ENCODE measurements around the gene FRMD4A.

Gene FRMD4A

GRCh38 chr10:14111208-14111607 is 219.5 kb downstream of the FRMD4A start:
- Mint-ChIP-seq H3K36me3 (no peaks in the 10 kb centered on the region), H3K4me1 (peaks cover 8% of the 10 kb centered on the region), H3K27me3 (peaks cover 13% of the 10 kb centered on the region), H3K4me3 (no peak overlapping the region), H3K9me3 (no peaks in the 10 kb centered on the region), H3K27ac (no peak overlapping the region)
- ATAC-seq (ENCODE audit: low read depth) (no peak), DNase-seq (ENCODE audit: low spot score in 2 of 2) (no peak)

GRCh38 chr10:14106828-14107227 is 223.9 kb downstream of the FRMD4A start:
- ATAC-seq (ENCODE audit: low read depth) (no peak), DNase-seq (ENCODE audit: low spot score in 2 of 2) (no peak)
- H3K4me1 Mint-ChIP-seq, result no peaks in the 10 kb centered on the region
- H3K27me3 Mint-ChIP-seq, result peaks cover 13% of the 10 kb centered on the region
- no peak overlapping the region for H3K27ac Mint-ChIP-seq
- peaks cover 7% of the 10 kb centered on the region for H3K9me3 Mint-ChIP-seq
- peaks cover 3% of the 10 kb centered on the region for H3K36me3 Mint-ChIP-seq
- no peak overlapping the region for H3K4me3 Mint-ChIP-seq

DNA sequence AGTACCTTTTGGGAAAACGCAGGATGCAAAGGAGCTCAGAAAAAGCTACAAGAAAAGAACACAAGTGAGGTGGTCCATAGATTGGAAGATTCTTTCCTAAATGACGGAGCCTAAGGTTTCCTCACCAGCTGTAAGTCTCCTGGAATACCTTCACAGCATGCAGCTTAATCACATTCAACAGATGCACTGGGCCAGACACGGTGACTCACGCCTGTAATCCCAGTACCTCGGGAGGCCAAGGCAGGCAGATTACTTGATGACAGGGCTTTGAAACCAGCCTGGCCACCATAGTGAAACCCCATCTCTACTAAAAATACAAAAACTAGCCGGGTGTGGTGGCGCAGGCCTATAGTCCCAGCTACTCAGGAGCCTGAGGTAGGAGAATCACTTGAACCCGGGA is 228.7 kb downstream of the FRMD4A start:
- peaks cover 7% of the 10 kb centered on the region for H3K9me3 Mint-ChIP-seq
- DNase-seq (ENCODE audit: low spot score in 2 of 2) (no peak), ATAC-seq (ENCODE audit: low read depth) (no peak)
- peaks cover 10% of the 10 kb centered on the region for H3K27me3 Mint-ChIP-seq
- H3K4me3 Mint-ChIP-seq, result no peak overlapping the region
- H3K36me3 Mint-ChIP-seq, result peaks cover 3% of the 10 kb centered on the region
- H3K4me1 Mint-ChIP-seq, result no peaks in the 10 kb centered on the region
- no peak overlapping the region for H3K27ac Mint-ChIP-seq

GRCh38 chr10:14099885-14100284 is 230.8 kb downstream of the FRMD4A start:
- H3K27ac Mint-ChIP-seq, result no peak overlapping the region

GRCh38 chr10:14093730-14094484 is 236.8 kb downstream of the FRMD4A start:
- Mint-ChIP-seq H3K4me1 (peaks cover 3% of the 10 kb centered on the region), H3K27ac (no peak overlapping the region), H3K27me3 (no peaks in the 10 kb centered on the region), H3K4me3 (no peak overlapping the region), H3K36me3 (no peaks in the 10 kb centered on the region), H3K9me3 (no peaks in the 10 kb centered on the region)
- ATAC-seq (ENCODE audit: low read depth) (no peak), DNase-seq (ENCODE audit: low spot score in 2 of 2) (no peak)

More at GRCh38 chr10:14099885-14100284, 230.8 kb downstream of the FRMD4A start:
- no peaks in the 10 kb centered on the region for H3K4me1 Mint-ChIP-seq
- no peak overlapping the region for H3K4me3 Mint-ChIP-seq
- H3K9me3 Mint-ChIP-seq, result peaks cover 4% of the 10 kb centered on the region
- DNase-seq (ENCODE audit: low spot score in 2 of 2) (no peak), ATAC-seq (ENCODE audit: low read depth) (no peak)
- peaks cover 6% of the 10 kb centered on the region for H3K27me3 Mint-ChIP-seq
- peaks cover 3% of the 10 kb centered on the region for H3K36me3 Mint-ChIP-seq

DNA sequence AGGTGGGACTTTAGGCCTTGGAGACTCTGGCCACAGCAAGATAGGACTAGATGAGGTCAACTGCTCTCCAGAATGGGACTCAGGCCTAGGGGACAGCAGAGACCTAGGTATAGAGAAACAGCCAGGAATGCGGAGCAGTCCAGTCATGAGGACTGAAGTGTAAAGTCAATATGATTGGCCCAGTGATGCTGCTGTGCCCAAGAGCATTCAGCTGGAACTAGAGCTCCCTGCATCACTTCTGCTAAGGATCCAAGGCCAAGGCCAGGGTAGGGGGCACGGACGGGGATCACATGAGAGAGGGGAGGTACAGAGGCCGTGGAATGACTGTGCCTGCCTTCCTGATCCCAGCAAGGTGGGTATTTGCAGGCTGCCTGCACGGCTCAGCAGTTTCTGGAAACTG is 237.9 kb downstream of the FRMD4A start:
- DNase-seq (ENCODE audit: low spot score in 2 of 2), result no peak
- no peak for ATAC-seq (ENCODE audit: low read depth)
- H3K4me1 Mint-ChIP-seq, result peaks cover 3% of the 10 kb centered on the region
- no peaks in the 10 kb centered on the region for H3K27me3 Mint-ChIP-seq
- H3K27ac Mint-ChIP-seq, result no peak overlapping the region
- no peak overlapping the region for H3K4me3 Mint-ChIP-seq
- no peaks in the 10 kb centered on the region for H3K9me3 Mint-ChIP-seq
- no peaks in the 10 kb centered on the region for H3K36me3 Mint-ChIP-seq

GRCh38 chr10:14089556-14090292 is 241.0 kb downstream of the FRMD4A start:
- H3K4me3 Mint-ChIP-seq, result no peak overlapping the region
- no peaks in the 10 kb centered on the region for H3K9me3 Mint-ChIP-seq
- no peak for ATAC-seq (ENCODE audit: low read depth)
- H3K27me3 Mint-ChIP-seq, result peaks cover 3% of the 10 kb centered on the region
- H3K4me1 Mint-ChIP-seq, result peaks cover 3% of the 10 kb centered on the region
- no peak for DNase-seq (ENCODE audit: low spot score in 2 of 2)
- no peaks in the 10 kb centered on the region for H3K36me3 Mint-ChIP-seq
- H3K27ac Mint-ChIP-seq, result no peak overlapping the region

DNA sequence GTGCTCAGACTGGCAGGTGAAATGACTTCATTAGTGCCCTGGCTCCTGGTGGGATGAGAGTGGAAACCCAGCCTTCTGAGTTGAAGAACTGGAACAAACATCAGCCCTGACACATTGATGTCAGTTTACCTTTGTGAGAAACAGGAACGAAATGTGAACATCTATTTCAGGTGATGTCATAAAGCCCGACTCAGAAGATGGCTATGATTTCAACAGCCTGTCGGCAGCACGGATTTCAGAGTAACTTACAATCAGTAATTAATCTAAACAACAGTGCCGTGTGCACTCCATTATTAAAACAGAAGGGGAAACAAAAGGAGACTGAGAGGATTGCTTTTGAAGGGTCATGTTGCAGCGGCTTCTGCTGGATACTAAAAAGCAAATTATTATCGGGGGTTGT is 243.2 kb downstream of the FRMD4A start:
- H3K27me3 Mint-ChIP-seq, result peaks cover 3% of the 10 kb centered on the region
- H3K4me1 Mint-ChIP-seq, result peaks cover 3% of the 10 kb centered on the region
- ATAC-seq (ENCODE audit: low read depth) (no peak), DNase-seq (ENCODE audit: low spot score in 2 of 2) (no peak)
- H3K9me3 Mint-ChIP-seq, result no peaks in the 10 kb centered on the region
- no peaks in the 10 kb centered on the region for H3K36me3 Mint-ChIP-seq
- H3K27ac Mint-ChIP-seq, result no peak overlapping the region
- H3K4me3 Mint-ChIP-seq, result no peak overlapping the region

GRCh38 chr10:14086596-14086995 is 244.1 kb downstream of the FRMD4A start:
- Mint-ChIP-seq H3K9me3 (no peaks in the 10 kb centered on the region), H3K4me1 (peaks cover 3% of the 10 kb centered on the region), H3K4me3 (no peak overlapping the region), H3K27ac (no peak overlapping the region), H3K27me3 (peaks cover 3% of the 10 kb centered on the region), H3K36me3 (no peaks in the 10 kb centered on the region)
- DNase-seq (ENCODE audit: low spot score in 2 of 2) (no peak), ATAC-seq (ENCODE audit: low read depth) (no peak)

DNA sequence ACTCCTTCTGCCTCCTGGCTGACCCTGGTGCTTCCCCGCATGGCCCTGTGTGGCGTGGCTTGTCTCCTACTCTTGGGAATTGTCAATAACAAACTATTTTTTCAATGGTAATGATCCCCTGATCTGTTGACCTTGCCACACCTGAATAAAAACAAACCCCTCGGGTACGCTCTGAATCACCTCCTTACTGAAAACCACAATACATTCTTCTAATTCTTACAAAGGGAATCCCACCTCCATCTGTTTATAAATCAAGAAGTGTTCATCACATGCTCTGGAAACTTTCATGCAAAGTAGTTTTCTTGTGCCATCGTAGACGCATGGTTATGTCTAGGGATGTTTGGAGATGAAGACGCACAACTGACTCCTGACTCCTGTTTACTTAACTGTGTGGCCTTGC is 245.8 kb downstream of the FRMD4A start:
- no peak overlapping the region for H3K4me3 Mint-ChIP-seq
- DNase-seq (ENCODE audit: low spot score in 2 of 2), result no peak
- H3K27me3 Mint-ChIP-seq, result peaks cover 6% of the 10 kb centered on the region
- H3K4me1 Mint-ChIP-seq, result no peaks in the 10 kb centered on the region
- no peak for ATAC-seq (ENCODE audit: low read depth)
- H3K36me3 Mint-ChIP-seq, result no peaks in the 10 kb centered on the region
- no peaks in the 10 kb centered on the region for H3K9me3 Mint-ChIP-seq
- H3K27ac Mint-ChIP-seq, result no peak overlapping the region

DNA sequence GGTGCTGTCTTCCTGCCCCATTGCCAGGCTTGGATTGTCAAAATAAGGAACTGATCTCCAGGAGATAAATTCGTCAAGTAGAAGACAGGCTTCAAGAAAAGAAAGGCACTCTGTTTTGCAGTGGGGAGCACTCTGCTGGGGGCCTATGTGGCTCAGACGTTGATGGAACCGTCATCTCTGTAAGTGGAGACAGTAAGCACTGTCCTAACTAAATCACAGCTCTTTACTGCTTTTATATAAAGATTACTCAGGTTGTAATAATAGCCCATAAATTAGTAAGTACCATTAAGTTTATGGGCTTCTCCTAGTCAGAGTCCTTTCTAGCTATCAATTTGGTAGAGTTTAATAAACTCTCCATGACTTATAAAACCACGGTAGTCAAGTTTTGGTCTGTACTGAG is 249.9 kb downstream of the FRMD4A start:
- H3K4me1 Mint-ChIP-seq, result no peaks in the 10 kb centered on the region
- no peaks in the 10 kb centered on the region for H3K36me3 Mint-ChIP-seq
- DNase-seq (ENCODE audit: low spot score in 2 of 2), result no peak
- no peak for ATAC-seq (ENCODE audit: low read depth)
- peaks cover 2% of the 10 kb centered on the region for H3K9me3 Mint-ChIP-seq
- no peak overlapping the region for H3K27ac Mint-ChIP-seq
- no peak overlapping the region for H3K4me3 Mint-ChIP-seq
- peaks cover 12% of the 10 kb centered on the region for H3K27me3 Mint-ChIP-seq

- Mint-ChIP-seq H3K9me3 (peaks cover 2% of the 10 kb centered on the region), H3K4me3 (no peak overlapping the region), H3K27ac (no peak overlapping the region), H3K36me3 (no peaks in the 10 kb centered on the region), H3K4me1 (no peaks in the 10 kb centered on the region), H3K27me3 (peaks cover 12% of the 10 kb centered on the region)
- DNase-seq (ENCODE audit: low spot score in 2 of 2) (no peak), ATAC-seq (ENCODE audit: low read depth) (no peak)
Measured at GRCh38 chr10:14077430-14077829, 253.3 kb downstream of the FRMD4A start.

GRCh38 chr10:14074062-14074884 is 256.5 kb downstream of the FRMD4A start:
- H3K36me3 Mint-ChIP-seq, result no peaks in the 10 kb centered on the region
- no peaks in the 10 kb centered on the region for H3K4me1 Mint-ChIP-seq
- H3K9me3 Mint-ChIP-seq, result peaks cover 2% of the 10 kb centered on the region
- no peak for DNase-seq (ENCODE audit: low spot score in 2 of 2)
- peaks cover 20% of the 10 kb centered on the region for H3K27me3 Mint-ChIP-seq
- no peak overlapping the region for H3K27ac Mint-ChIP-seq
- ATAC-seq (ENCODE audit: low read depth), result no peak
- H3K4me3 Mint-ChIP-seq, result no peak overlapping the region

- peaks cover 19% of the 10 kb centered on the region for H3K27me3 Mint-ChIP-seq
- no peaks in the 10 kb centered on the region for H3K36me3 Mint-ChIP-seq
- no peaks in the 10 kb centered on the region for H3K9me3 Mint-ChIP-seq
- DNase-seq (ENCODE audit: low spot score in 2 of 2) (no peak), ATAC-seq (ENCODE audit: low read depth) (no peak)
- no peaks in the 10 kb centered on the region for H3K4me1 Mint-ChIP-seq
- no peak overlapping the region for H3K4me3 Mint-ChIP-seq
- H3K27ac Mint-ChIP-seq, result no peak overlapping the region
Measured at GRCh38 chr10:14072541-14072940, 258.2 kb downstream of the FRMD4A start.

Data from memory B cell (primary cell).